Measurements from ENCODE around the gene KDM4B. TPM values are rescaled to one million over a fixed set of nuclear protein-coding genes. Genes with fewer than 3 reads are reported as not detected.

Gene KDM4B
- polyA plus RNA-seq, 4 donors, result 18.5 to 31.9 (median 28.6) TPM

- DNase-seq (ENCODE audit: low read depth in 4 of 4, low spot score in 2 of 4), result no peak
Observed at GRCh38 chr19:5130371-5131030, 161.6 kb downstream of the KDM4B start.

- no peak for DNase-seq (ENCODE audit: low read depth in 4 of 4, low spot score in 2 of 4)
Observed at GRCh38 chr19:5131031-5131505, 162.2 kb downstream of the KDM4B start.

GRCh38 chr19:5131506-5132205 is 162.7 kb downstream of the KDM4B start:
- DNase-seq (ENCODE audit: low read depth in 4 of 4, low spot score in 2 of 4), result no peak

GRCh38 chr19:5132206-5132560 is 163.3 kb downstream of the KDM4B start:
- peak in 1 of 4 donors; percentile 41 for DNase-seq (ENCODE audit: low read depth in 4 of 4, low spot score in 2 of 4)

GRCh38 chr19:5132698-5133651 is 164.1 kb downstream of the KDM4B start:
- no peak for DNase-seq (ENCODE audit: low read depth in 4 of 4, low spot score in 2 of 4)

GRCh38 chr19:5133986-5134595 is 165.2 kb downstream of the KDM4B start:
- no peak for DNase-seq (ENCODE audit: low read depth in 4 of 4, low spot score in 2 of 4)

GRCh38 chr19:5134691-5135090 is 165.8 kb downstream of the KDM4B start:
- no peak for DNase-seq (ENCODE audit: low read depth in 4 of 4, low spot score in 2 of 4)

GRCh38 chr19:5136073-5136855 is 167.4 kb downstream of the KDM4B start:
- no peak for DNase-seq (ENCODE audit: low read depth in 4 of 4, low spot score in 2 of 4)

- no peak for DNase-seq (ENCODE audit: low read depth in 4 of 4, low spot score in 2 of 4)
Observed at GRCh38 chr19:5137114-5137513, 168.2 kb downstream of the KDM4B start.

- no peak for DNase-seq (ENCODE audit: low read depth in 4 of 4, low spot score in 2 of 4)
Observed at GRCh38 chr19:5137571-5138124, 168.7 kb downstream of the KDM4B start.

GRCh38 chr19:5138606-5139582 is 170.0 kb downstream of the KDM4B start:
- DNase-seq (ENCODE audit: low read depth in 4 of 4, low spot score in 2 of 4), result no peak

- DNase-seq (ENCODE audit: low read depth in 4 of 4, low spot score in 2 of 4), result no peak
Observed at GRCh38 chr19:5139583-5140325, 170.8 kb downstream of the KDM4B start.

GRCh38 chr19:5141129-5141849 is 172.4 kb downstream of the KDM4B start:
- no peak for DNase-seq (ENCODE audit: low read depth in 4 of 4, low spot score in 2 of 4)

GRCh38 chr19:5141850-5142724 is 173.2 kb downstream of the KDM4B start:
- DNase-seq (ENCODE audit: low read depth in 4 of 4, low spot score in 2 of 4), result no peak

GRCh38 chr19:5142725-5143097 is 173.8 kb downstream of the KDM4B start:
- no peak for DNase-seq (ENCODE audit: low read depth in 4 of 4, low spot score in 2 of 4)
